Measurements from ENCODE around the gene CIAO1.
"Not testable (repeated sequence)": the region's sequence is repeated elsewhere in the genome, so short reads cannot be mapped to it uniquely, and the experiment has no call there.

CIAO1 gene

DNA sequence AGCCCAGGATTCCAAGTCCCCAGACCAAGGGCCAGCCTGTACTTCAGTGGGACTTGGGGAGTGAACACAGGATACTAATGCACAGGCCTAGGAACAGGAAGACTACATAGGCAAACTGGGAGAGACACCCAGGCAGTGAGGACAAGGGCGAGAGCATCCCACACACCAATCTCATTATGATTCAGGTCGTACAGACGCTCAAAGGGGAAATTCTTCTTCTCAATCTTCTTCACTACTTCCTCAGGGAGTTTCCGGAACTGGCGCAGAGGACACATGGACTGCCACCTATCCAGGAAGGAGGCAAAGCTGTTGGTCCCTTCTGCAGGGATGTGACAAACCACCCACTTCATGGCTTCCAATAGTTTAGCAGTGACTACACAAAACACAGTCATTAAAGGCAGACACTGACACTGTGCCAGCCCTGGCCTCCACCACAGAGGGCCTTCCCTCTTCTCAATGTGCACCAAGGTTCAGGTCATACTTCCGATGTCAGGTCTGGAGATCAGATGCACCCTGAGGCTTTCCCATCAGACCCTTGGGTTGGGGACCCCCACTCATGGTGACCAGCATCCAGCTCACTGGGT lies 21.3 kb downstream of the CIAO1 start:
- no peak for FAIRE-seq

GRCh38 chr2:96291751-96292150 lies 25.7 kb downstream of the CIAO1 start:
- no peak for FAIRE-seq

DNA sequence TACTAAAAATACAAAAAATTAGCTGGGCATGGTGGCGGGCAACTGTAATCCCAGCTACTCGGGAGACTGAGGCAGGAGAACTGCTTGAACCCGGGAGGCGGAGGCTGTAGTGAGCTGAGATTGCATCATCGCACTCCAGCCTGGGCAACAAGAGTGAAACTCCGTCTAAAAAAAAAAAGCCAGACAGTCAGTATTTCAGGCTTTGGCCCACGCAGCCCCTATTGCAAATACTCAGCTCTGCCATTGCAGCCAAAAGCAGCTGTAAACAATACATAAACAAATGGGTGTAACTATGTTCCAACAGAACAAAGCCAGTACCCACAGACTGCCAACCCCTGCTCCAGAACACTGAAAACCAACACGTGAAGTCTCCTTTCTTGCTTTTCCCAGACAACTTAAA lies 28.2 kb downstream of the CIAO1 start:
- not testable (repeated sequence) for FAIRE-seq

DNA sequence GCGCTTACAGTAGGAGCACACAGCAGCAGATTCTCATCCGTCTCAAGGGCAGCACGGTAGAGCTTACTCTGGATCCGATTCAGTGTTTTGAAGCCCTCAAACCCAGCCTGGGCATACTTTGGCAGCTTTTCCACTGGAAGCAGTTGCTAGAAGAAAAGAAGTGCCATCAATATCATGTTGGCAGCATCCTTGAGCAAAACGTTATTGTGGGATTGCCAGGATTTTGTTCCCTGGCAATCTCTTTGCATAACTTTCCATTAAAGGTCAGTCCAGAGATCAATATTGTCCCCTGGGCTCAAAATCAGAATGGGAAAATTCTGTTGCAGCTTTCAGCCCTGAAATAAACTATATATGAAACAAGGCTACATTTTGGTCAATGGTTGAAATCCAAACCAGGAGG lies 30.9 kb downstream of the CIAO1 start:
- FAIRE-seq = no peak

- FAIRE-seq = no peak
Observed at GRCh38 chr2:96301865-96302264, 35.8 kb downstream of the CIAO1 start.

DNA sequence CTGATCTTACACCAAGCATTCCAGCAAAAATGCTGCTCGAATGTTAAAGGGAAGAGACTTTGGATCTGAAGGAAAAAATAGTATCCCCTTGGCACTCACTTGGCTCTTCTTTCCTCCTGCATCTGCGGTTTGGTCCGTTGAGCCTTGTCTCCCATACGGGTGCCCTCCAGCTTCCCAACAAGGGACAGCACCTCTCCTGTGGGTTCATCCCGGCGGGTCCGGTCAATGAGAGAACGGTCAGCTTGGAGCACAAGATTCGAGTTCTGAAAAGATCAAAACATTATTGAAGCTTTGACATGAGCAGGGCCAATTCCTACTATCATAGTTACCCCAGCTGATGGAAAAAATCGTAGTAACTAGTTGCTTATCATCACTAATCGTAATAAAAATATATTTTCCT lies 38.6 kb downstream of the CIAO1 start:
- no peak for FAIRE-seq

GRCh38 chr2:96305091-96305978 lies 39.3 kb downstream of the CIAO1 start, which contains the start of gene SNRNP200:
SNRNP200 (minus strand) TSS chr2:96305546; CDS start chr2:96305437, 109 bp downstream.
- FAIRE-seq = no peak

GRCh38 chr2:96305979-96306308 lies 39.9 kb downstream of the CIAO1 start:
- FAIRE-seq = no peak

DNA sequence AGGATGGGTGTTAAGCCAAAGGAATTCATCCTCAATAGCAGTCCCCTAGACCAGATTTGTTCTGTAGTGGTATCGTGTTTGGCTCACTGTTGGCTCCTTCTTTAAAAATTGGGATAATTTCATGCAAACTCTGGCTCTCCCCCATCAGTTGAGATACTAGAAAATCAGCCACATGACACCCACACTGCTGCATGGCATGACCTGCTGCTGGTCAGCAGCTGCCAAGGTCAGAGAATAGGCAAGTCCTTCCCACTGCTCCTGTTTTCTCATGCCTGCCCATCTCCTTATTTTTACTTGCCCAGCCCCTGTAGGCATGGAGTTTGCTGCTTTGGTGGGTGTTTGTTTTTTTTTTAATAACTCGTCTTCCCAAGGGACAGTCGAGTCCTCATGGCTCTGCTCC lies 40.3 kb downstream of the CIAO1 start:
- no peak for FAIRE-seq

- FAIRE-seq = no peak
Observed at GRCh38 chr2:96308248-96308647, 42.2 kb downstream of the CIAO1 start.

- no peak for FAIRE-seq
Observed at GRCh38 chr2:96315005-96315399, 49.0 kb downstream of the CIAO1 start.

DNA sequence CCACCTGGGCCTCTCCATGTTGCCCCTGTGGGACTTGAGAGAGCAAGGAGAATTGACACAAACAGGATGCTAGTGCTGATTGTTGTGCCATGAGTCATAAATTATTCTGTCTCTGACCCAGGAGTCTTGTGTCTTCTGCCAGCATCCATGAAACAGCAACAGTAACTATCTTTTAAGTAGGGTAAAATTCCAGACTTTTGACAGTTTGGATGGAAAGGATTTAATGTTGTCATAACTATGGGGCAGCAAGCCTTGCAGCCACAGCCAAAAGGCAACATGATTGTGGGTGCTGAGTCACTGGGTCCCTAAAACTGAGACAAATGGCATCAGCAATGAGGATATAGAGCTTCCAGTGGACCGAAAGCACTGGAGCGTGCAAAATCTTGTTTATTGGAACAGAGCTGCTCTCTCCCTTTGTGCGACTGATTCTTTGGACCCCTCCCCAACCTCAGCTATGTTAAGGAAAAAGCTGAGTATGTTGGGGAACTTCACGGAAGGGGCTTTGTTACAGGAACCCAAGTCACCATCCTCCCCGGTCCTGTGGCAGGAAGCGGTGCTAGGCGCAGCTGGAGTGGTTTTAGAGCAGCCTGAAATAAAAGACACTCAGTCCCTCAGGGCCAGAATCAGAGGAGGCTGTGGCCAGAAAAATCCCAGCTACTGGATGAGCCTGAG lies 49.5 kb downstream of the CIAO1 start:
- FAIRE-seq = no peak

GRCh38 chr2:96316999-96317398 lies 51.0 kb downstream of the CIAO1 start:
- no peak for FAIRE-seq

GRCh38 chr2:96317584-96317997 lies 51.6 kb downstream of the CIAO1 start:
- FAIRE-seq = no peak

DNA sequence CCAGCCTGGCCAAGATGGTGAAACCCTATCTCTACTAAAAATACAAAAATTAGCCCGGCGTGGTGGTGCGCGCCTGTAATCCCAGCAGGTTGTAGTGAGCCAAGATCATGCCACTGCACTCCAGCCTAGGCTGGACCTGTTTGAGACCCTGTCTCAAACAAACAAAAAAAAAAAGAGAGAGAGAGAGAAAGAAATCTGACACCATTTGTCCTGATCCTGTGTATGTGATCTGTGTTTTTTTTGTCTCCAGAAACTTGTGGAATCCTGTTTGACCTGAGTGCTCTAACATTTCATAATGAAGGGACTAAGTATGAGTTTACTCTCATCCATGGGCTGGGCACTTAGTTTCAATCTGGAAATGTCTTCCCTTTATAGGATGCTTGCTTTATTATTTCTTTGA lies 52.7 kb downstream of the CIAO1 start:
- no peak for FAIRE-seq

GRCh38 chr2:96319396-96319795 lies 53.4 kb downstream of the CIAO1 start:
- no peak for FAIRE-seq

DNA sequence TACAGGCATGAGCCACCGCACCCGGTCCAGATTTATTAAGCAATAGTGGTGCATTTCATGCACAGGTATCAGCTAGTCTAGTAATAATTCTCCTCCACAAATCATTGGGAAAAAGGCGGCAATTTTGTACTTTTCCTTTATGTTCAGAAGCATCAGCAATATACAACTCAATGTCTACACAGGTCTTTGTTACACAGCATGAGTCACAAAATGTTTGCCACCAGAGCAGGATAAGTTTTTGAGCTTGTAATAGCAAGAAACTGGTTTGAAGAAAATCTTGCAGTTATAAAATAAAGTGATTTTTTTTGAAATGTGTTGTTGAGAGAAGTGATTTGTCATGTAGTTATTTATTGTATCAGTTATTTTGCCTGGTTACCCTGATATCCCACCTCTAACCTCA lies 54.3 kb downstream of the CIAO1 start:
- no peak for FAIRE-seq

DNA sequence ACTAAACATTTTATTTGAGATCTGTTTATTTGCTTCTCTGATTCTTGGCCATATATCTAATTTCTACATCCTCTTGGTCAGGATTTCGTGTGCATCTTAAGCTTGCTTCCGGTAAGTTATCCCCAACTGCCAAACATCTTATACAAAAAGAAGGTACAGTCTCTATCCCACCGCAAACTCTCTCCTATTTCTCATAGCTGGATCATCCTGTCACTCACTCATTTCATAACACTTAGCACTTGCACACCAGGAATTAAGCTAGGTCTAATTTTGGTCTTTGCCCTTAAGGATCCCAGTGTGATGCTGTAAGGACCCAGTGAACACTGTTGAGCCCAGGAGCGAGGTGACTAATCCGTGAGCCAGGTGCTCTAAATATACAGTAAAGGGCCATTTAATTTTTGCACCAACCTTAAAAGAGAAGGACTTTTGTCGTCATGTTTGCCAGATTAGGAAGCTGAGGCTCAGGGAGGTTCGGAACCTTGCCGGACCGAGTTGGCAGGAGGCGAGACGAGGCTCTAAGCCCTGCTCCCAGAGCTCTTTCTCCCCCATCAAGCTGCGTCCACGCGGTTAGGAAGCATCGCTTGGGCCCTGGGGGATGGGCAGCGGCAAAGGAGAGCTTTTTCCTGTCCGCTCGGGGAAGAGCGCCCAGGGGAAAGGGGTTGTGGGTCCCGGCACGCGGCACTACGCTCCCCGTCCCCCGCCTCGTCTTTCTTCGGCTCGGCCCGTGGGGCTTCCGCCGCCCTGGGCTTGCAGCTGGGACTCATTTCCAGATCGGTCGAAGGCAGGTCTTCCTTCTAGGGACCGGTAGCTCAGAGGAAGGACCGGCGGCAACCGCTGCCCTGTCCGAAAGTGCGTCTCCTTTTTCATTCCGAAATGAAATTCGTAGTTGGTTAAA lies 55.0 kb downstream of the CIAO1 start:
- no peak for FAIRE-seq
